GM23248 (cell line): Measurements from ENCODE around the gene NEUROD4. TPM values are rescaled to one million over a fixed set of nuclear protein-coding genes. Genes with fewer than 3 reads are reported as not detected.

Source experiments
- DNase-seq: peaks from one replicate; pipeline ENCODE4 v3.0.0-alpha.2; 2015
- H2AFZ ChIP-seq: fragments of 200-600 bp; sonication (generic); 2 replicates; pipeline ENCODE4 v1.6.1; 2016; ENCODE audit warnings: antibody characterized with exemption
- H3F3A ChIP-seq: fragments of 200-600 bp; sonication (generic); 2 replicates; pipeline ENCODE4 v1.6.1; 2016; ENCODE audit warnings: mild to moderate bottlenecking, antibody characterized with exemption, mixed run types; ENCODE audit not compliant: insufficient read depth
- H3K27ac ChIP-seq: fragments of 200-600 bp; sonication (generic); 2 replicates; pipeline ENCODE4 v1.5.1; 2016; ENCODE audit warnings: mild to moderate bottlenecking
- H3K27me3 ChIP-seq: fragments of 200-600 bp; sonication (generic); replicated peaks from 2 replicates; pipeline ENCODE4 v1.6.1; 2016; ENCODE audit warnings: mild to moderate bottlenecking; ENCODE audit not compliant: insufficient read depth
- H3K36me3 ChIP-seq: fragments of 200-600 bp; sonication (generic); 2 replicates; pipeline ENCODE4 v1.6.1; 2016; ENCODE audit warnings: low read depth, mild to moderate bottlenecking
- H3K4me1 ChIP-seq: fragments of 200-600 bp; sonication (generic); 2 replicates; pipeline ENCODE4 v1.6.1; 2016; ENCODE audit warnings: mild to moderate bottlenecking; ENCODE audit not compliant: insufficient read depth
- H3K4me2 ChIP-seq: fragments of 200-600 bp; sonication (generic); one replicate; pipeline ENCODE4 v1.6.1; 2016; ENCODE audit warnings: mild to moderate bottlenecking; ENCODE audit not compliant: unreplicated experiment
- H3K4me3 ChIP-seq: fragments of 200-600 bp; sonication (generic); 2 replicates; pipeline ENCODE4 v1.5.1; 2016; ENCODE audit warnings: mild to moderate bottlenecking
- H3K79me2 ChIP-seq: fragments of 200-600 bp; sonication (generic); 2 replicates; pipeline ENCODE4 v1.6.1; 2016; ENCODE audit warnings: mild to moderate bottlenecking; ENCODE audit not compliant: insufficient read depth
- H3K9ac ChIP-seq: fragments of 200-600 bp; sonication (generic); 2 replicates; pipeline ENCODE4 v1.6.1; 2016; ENCODE audit warnings: mild to moderate bottlenecking
- H3K9me2 ChIP-seq: fragments of 200-600 bp; sonication (generic); 2 replicates; pipeline ENCODE4 v1.6.1; 2016; ENCODE audit warnings: mixed run types, mild to moderate bottlenecking, moderate library complexity; ENCODE audit not compliant: insufficient read depth
- H3K9me3 ChIP-seq: fragments of 200-600 bp; sonication (generic); one replicate; pipeline ENCODE4 v1.6.1; 2017; ENCODE audit warnings: low read depth
- H4K20me1 ChIP-seq: fragments of 200-600 bp; sonication (generic); 2 replicates; pipeline ENCODE4 v1.6.0; 2016; ENCODE audit not compliant: insufficient read depth
- EZH2 ChIP-seq: fragments of 200-600 bp; sonication (generic); IDR thresholded peaks from 2 replicates; pipeline ENCODE4 v1.6.1; 2018; ENCODE audit warnings: antibody characterized with exemption, mild to moderate bottlenecking; ENCODE audit not compliant: insufficient read depth, poor library complexity, severe bottlenecking
- EZH2phosphoT487 ChIP-seq: fragments of 200-600 bp; sonication (generic); IDR thresholded peaks from 2 replicates; pipeline ENCODE4 v1.6.1; 2018; ENCODE audit warnings: antibody characterized with exemption, moderate library complexity, mild to moderate bottlenecking, low read depth; ENCODE audit not compliant: insufficient read depth
- WGBS, 2 experiments: methylation state at CpG; one replicate each; pipeline ENCODE4 v1.1.6; 2015 to 2017; ENCODE audit warnings: low lambda C conversion rate in 2 of 2, low coverage in 1 of 2; ENCODE audit errors: missing lambda C conversion rate in 2 of 2; 5-methylcytosine and 5-hydroxymethylcytosine counted together
- in situ Hi-C: fragments of 300-500 bp; cut with MboI; formaldehyde crosslinking; loops from 2 replicates; pipeline ENCODE4 v1.15.0; 2020
- polyA plus RNA-seq: library from polyadenylated mRNA; unstranded; fragments of >200 nt; fragmentation: Nextera tagmentation; extraction: Ambion mirVana; gene quantifications from 2 replicates; pipeline ENCODE4 v1.2.1, GENCODE V29; 2016
- total RNA-seq: library from RNA; depleted of rRNA; stranded (reverse); fragments of >200 nt; shearing (Covaris generic); gene quantifications from 2 replicates; pipeline ENCODE4 v1.2.3, GENCODE V29; 2014

Gene NEUROD4
- total and polyA plus RNA-seq, 2 experiments from 2014 or later, result 0.04 TPM; not detected in 1

- Histone ChIP-seq H3F3A (no peaks in the 10 kb centered on the region), H3K36me3 (no peaks in the 10 kb centered on the region), H3K79me2 (no peaks in the 10 kb centered on the region), H3K9me3 (no peaks in the 10 kb centered on the region), H2AFZ (no peak overlapping the region), H3K4me2 (no peak overlapping the region), H3K4me1 (no peaks in the 10 kb centered on the region), H3K4me3 (no peak overlapping the region), H3K27ac (no peak overlapping the region), H3K27me3 (peaks cover 11% of the 10 kb centered on the region), H4K20me1 (no peaks in the 10 kb centered on the region), H3K9ac (no peak overlapping the region), H3K9me2 (no peaks in the 10 kb centered on the region)
- in situ Hi-C loops, result no loop called here
- WGBS, 2 experiments, result 35 to 36% methylated on average over 5 of the region's 5 CpGs
- DNase-seq, result no peak
- TF ChIP-seq EZH2, result no peak
- no peak for TF ChIP-seq EZH2phosphoT487
Observed at GRCh38 chr12:55036326-55037115, 16.7 kb downstream of the NEUROD4 start.

GRCh38 chr12:55037351-55037987, 17.7 kb downstream of the NEUROD4 start:
- no peaks in the 10 kb centered on the region for H3K4me1 ChIP-seq
- TF ChIP-seq EZH2, result no peak
- no peak for TF ChIP-seq EZH2phosphoT487
- H4K20me1 ChIP-seq, result no peaks in the 10 kb centered on the region
- H3K4me2 ChIP-seq, result no peak overlapping the region
- H2AFZ ChIP-seq, result no peak overlapping the region
- WGBS, 2 experiments, result 59 to 66% methylated on average over 5 of the region's 5 CpGs
- in situ Hi-C loops, result no loop called here
- H3K27me3 ChIP-seq, result peaks cover 14% of the 10 kb centered on the region
- no peak overlapping the region for H3K4me3 ChIP-seq
- no peaks in the 10 kb centered on the region for H3K9me2 ChIP-seq
- no peaks in the 10 kb centered on the region for H3K9me3 ChIP-seq
- H3K9ac ChIP-seq, result no peak overlapping the region
- H3K79me2 ChIP-seq, result no peaks in the 10 kb centered on the region
- no peak overlapping the region for H3K27ac ChIP-seq
- no peaks in the 10 kb centered on the region for H3F3A ChIP-seq
- DNase-seq, result no peak
- no peaks in the 10 kb centered on the region for H3K36me3 ChIP-seq

- Histone ChIP-seq H3K9me2 (no peaks in the 10 kb centered on the region), H3F3A (no peaks in the 10 kb centered on the region), H3K27ac (no peak overlapping the region), H3K4me1 (no peaks in the 10 kb centered on the region), H3K27me3 (peaks cover 22% of the 10 kb centered on the region), H3K36me3 (no peaks in the 10 kb centered on the region), H3K4me3 (no peak overlapping the region), H3K9me3 (no peaks in the 10 kb centered on the region), H4K20me1 (no peaks in the 10 kb centered on the region), H3K79me2 (no peaks in the 10 kb centered on the region), H3K9ac (no peak overlapping the region), H2AFZ (no peak overlapping the region), H3K4me2 (no peak overlapping the region)
- in situ Hi-C loops, result no loop called here
- DNase-seq, result no peak
- WGBS, 2 experiments, result 22% methylated on average over 10 of the region's 10 CpGs
- TF ChIP-seq EZH2phosphoT487 (no peak), EZH2 (no peak)
Observed at GRCh38 chr12:55039395-55040354, 19.9 kb downstream of the NEUROD4 start.

- Histone ChIP-seq H3K9ac (no peak overlapping the region), H3K27me3 (peaks cover 18% of the 10 kb centered on the region), H3K36me3 (no peaks in the 10 kb centered on the region), H3K27ac (no peak overlapping the region), H3K9me3 (no peaks in the 10 kb centered on the region), H3K4me1 (no peaks in the 10 kb centered on the region), H3K79me2 (no peaks in the 10 kb centered on the region), H3K9me2 (no peaks in the 10 kb centered on the region), H3K4me2 (no peak overlapping the region), H2AFZ (no peak overlapping the region), H4K20me1 (no peaks in the 10 kb centered on the region), H3F3A (no peaks in the 10 kb centered on the region), H3K4me3 (no peak overlapping the region)
- TF ChIP-seq EZH2phosphoT487 (no peak), EZH2 (no peak)
- 27 to 31% methylated on average over 4 of the region's 4 CpGs for WGBS, 2 experiments
- in situ Hi-C loops, result no loop called here
- no peak for DNase-seq
Observed at GRCh38 chr12:55041345-55042055, 21.7 kb downstream of the NEUROD4 start.
